Activated CD4-positive, CD25-positive, alpha-beta regulatory T cell (primary cell): ENCODE data around the gene LDB2.
"Not testable (repeated sequence)": the region's sequence is repeated elsewhere in the genome, so short reads cannot be mapped to it uniquely, and the experiment has no call there.

Source experiments
- DNase-seq, 4 experiments: peaks; one replicate each; lab custom pipeline; 2025; lab: John Stamatoyannopoulos, UW

The LDB2 gene

DNA sequence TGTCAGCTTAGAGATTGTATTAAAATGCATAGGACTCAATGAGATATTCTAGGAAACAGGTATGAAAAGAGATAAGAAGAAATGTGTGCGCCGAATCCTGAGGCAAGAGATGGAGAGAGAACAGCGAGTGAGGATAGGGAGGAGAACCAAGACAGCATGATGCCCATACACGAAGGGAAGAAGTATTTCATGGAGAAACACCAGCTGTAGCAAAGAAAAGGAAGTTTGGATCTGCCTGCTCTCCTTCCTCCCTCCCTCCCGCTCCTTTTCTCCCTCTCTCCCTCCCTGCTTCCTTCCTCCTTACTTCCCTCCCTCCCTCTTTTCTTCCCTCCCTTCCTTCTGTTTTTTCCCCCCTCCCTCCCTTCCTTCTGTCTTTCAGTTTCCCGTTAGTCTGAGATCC lies 353.6 kb downstream of the LDB2 start:
- DNase-seq: no peak

- no peak for DNase-seq
These were observed 354.2 kb downstream of the LDB2 start for GRCh38 chr4:16544251-16544721.

- DNase-seq: no peak
These were observed 360.5 kb downstream of the LDB2 start for GRCh38 chr4:16537926-16538325.

DNA sequence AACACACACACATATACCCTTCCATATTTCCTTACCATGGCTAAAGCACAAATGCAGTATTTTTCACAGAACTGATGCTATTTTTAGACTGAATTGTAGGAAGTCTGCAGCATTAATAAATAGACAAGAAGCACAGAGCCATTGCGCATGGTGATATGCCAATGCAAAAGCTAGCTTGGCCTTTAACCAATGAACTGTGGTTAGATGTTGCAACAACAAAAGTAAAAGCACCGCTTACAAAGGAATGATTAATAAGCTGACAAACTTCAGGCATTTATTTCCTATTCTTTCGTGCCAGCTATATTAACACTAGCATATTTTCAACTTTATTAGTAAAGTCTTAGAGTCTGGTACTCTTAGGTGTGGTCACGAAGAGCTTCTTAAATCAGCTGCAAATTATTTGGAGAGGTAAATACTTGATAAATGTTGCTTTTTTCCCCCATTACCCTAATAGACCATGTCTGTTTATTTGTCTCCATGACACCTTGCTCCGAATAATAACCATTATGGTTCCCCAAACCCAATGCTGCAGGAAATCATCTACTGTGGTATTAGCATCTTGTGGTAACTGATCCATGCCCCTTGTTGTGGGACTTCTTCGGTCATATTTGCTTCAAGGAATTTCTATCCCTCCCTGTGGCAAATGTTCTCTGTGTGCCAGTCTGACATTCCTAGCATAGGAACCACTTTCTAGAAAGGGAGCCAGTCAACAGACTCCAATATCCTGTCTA lies 366.0 kb downstream of the LDB2 start:
- DNase-seq: no peak

GRCh38 chr4:16530688-16531635 lies 367.5 kb downstream of the LDB2 start:
- no peak for DNase-seq

DNA sequence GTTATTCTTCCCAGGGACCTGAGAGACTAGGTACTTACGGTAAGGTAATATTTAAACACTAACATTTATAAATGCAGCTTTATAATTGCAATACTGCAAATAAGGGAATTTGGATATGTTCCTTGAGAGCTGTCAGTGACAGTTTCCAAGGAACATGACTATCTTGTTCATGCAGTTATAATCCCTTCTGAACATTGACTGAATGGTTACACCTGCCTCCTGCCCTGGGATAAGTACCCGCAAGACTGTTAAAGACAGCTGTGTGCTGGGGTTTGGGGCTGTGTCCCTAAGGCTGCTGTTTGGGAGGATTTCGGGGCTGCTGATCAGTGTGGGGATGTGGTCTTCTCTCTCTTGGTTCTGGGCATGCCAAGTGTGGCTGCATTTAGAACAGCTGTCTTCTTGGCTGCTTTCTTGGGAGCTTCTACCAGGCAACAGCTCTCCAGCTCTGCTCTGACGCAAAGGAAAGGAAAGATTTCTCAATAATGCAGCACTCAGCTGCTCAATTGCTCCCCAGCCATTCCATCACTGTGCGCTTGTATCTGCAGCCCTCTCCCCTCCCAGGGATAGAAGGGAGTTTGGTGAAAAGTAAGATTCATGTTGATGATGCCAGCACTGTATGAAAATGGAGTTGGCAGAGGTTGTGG lies 373.4 kb downstream of the LDB2 start:
- no peak for DNase-seq

- no peak for DNase-seq
These were observed 374.0 kb downstream of the LDB2 start for GRCh38 chr4:16524406-16524805.

- DNase-seq: not testable (repeated sequence)
These were observed 374.9 kb downstream of the LDB2 start for GRCh38 chr4:16523526-16523925.

DNA sequence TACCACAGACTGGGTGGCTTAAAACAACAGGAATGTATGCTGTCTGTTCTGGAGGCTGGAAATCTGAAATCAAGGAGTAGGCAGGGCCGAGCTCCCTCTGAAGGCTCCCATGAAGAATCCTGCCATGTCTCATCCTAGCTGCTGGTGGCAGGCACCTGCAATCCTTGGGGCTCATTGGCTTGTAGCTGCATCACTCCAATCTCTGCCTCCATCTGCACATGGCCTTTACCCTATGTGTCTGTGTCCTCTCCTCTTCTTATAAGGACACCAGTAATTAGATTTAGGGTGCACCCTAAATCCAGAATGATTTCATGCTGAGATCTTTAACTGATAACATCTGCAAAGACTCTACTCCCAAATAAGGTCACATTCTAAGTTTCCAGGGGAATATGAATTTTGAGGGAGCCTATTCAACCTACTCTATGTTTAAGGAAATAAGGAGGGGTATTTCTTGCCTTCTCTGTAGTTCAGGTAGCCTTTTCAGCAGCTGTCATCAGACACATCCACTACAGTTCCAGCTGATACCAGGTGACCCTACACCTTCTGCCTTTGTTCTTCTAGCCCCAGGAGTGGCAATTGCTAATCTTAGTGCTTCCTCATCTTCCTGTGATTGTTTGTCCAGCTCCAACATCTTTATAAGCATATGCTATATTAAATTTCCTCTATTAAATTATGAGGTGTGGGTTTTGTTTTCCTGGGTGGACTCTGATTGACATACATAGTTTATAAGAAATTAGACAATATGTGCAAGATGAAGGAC lies 377.1 kb downstream of the LDB2 start:
- no peak for DNase-seq

- no peak for DNase-seq
These were observed 381.5 kb downstream of the LDB2 start for GRCh38 chr4:16516796-16517439.

GRCh38 chr4:16513876-16514275 lies 384.6 kb downstream of the LDB2 start:
- no peak for DNase-seq

DNA sequence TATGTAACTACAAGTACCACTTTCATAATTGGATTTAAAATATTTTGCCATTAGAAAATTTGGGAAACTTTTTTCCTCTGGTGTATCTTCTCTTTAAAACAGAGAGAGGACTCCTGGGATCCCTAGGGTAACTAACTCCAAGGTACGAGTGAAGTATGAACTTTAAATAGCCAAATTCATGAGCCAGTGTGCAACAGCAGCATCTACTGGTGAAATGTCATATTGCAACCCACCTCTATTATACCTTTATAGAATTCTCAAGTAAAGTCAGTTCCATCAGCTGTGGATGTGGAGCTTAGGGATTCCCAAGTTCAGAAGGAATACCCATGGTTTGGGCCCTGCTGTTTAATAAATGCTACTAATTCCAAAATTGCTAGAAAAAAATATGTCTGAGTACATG lies 389.5 kb downstream of the LDB2 start:
- DNase-seq: no peak

- no peak for DNase-seq
These were observed 392.7 kb downstream of the LDB2 start for GRCh38 chr4:16505726-16506125.

DNA sequence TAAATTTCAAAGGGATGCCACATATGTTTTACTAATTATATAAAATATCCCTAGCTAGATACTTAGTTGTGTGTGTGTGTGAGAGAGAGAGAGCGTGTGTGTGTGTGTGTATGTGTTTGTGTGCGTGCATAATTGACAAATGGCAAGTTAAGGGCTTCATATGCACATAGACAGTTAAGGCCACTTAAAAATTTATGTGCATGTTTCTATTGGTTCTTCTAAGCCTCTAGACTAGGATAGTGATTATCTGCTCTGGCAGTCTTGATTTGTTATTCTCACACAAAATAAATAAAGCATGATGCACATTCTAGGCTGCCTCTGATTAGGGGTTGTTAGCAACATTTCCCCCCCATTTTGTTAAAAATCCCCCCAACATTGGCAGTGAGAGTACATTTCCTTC lies 393.2 kb downstream of the LDB2 start:
- DNase-seq: no peak

- DNase-seq: no peak
These were observed 394.9 kb downstream of the LDB2 start for GRCh38 chr4:16503421-16504100.

DNA sequence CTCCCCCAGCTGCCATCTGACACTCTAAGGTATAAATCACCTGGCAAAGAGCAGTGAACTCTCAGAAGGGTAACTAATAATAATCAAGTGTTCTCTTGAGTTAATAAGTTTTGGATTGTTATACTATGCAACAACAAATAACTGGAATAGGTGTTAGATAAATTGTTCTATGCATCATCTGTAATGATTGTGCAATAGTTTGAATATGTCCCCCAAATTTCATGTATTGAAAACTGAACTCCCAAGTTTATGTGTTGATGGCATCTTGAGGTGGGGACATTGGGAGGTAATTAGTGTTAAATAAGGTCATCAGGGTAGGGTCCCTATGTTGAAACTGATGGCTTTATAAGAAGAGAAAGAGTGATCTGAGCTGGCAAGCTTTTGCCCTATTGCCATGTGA lies 399.5 kb downstream of the LDB2 start:
- DNase-seq: no peak

DNA sequence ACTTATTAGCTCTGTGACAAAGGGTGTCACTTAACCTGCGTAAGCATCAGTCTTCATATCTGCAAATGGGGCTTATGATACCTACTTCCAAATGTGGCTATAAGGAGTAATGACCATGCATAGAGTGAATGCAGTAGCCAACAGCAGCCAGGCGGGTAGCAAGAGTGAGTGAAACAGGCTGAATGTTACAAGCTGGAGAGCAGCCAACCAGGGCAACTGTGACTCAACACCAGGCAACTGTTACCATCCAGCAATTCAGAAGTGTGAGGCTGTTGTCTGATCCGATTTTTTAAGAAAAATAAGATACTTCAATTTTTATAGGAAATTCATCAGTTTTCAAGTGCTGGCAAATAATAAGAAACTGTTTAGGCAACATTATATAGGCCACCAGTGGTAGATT lies 401.9 kb downstream of the LDB2 start:
- DNase-seq: peak in 1 of 4 experiments; percentile 0

DNA sequence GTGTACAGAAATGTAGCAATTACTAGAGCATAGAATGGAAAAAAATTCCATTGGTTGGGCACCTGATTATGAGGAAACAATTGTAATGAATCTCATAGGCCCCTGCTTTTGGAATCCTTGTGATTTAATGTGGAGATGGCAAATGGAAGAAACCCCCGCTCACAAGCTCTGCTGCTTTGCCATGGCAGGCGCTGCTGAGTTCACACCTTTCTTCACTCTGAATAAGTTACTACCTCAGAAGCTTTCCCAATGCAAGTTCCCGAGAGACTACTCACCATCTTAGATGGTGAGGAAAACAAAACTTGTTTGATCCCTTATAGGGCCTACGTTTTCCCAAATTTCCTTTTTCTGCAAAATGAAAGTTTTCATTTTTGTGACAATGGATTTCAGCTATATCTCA lies 405.6 kb downstream of the LDB2 start:
- no peak for DNase-seq

DNA sequence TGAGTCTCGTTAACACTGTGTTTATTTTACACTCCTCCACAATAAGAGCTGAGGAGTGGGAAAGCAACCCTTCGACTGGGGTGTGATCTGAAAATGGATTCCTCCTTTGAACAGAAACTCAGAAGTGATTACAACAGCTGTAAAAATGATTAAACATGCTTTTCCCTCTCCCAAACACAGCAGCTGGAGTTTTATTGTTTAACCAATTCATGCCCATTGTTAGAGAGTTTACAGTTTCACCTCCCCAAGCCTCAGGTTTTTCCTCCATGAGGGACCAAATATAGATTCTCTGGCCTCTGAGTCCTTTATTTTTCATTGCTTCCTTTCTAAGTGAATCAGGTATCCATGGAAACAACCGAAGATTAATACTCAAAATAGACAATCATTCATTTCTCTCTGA lies 409.2 kb downstream of the LDB2 start:
- no peak for DNase-seq

DNA sequence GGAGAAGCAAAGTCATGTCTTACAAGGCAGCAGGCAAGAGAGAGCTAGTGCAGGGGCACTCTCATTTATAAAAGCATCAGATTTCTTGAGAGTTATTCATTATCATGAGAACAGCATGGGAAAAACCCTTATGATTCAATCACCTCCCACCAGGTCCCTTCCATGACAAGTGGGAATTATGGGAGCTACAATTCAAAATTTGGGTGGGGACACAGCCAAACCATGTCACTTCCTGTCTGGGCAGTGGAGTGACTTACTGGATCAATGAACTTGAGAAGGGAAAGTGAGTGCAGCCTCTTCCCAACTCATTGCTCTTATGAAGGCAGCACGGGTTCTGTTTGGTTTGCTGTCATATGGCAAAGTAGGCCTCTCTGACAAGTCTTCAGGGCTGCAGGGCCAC lies 410.4 kb downstream of the LDB2 start:
- DNase-seq: no peak

- DNase-seq: no peak
These were observed 413.7 kb downstream of the LDB2 start for GRCh38 chr4:16484711-16485110.
